Glomerular visceral epithelial cell (primary cell): ENCODE data around the gene BCAP31.
"Not testable (repeated sequence)": the region's sequence is repeated elsewhere in the genome, so short reads cannot be mapped to it uniquely, and the experiment has no call there.

ENCODE experiments used
- DNase-seq: peaks from one replicate; pipeline ENCODE4 v3.0.0-alpha.2; 2016; ENCODE audit errors: extremely low spot score

Gene BCAP31

GRCh38 chrX:153762626-153763173 is 38.5 kb upstream of the BCAP31 start:
- DNase-seq = no peak

GRCh38 chrX:153761863-153762262 is 37.7 kb upstream of the BCAP31 start:
- no peak for DNase-seq

DNA sequence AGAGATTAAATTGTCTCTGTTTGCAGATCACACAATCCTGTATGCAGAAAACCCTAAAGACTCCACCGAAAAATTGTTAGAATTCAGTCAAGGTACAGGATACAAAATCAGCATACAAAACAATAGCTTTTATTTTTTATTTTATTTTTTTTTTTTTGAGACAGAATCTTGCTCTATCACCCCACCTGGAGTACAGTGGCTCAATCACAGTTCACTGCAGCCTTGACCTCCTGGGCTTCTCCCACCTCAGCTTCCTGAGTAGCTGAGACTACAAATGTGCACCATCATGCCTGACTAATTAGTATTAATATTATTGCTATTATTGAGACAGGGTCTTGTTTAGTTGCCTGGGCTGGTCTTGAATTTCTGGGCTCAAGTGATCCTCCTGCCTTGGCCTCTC is 30.9 kb upstream of the BCAP31 start:
- no peak for DNase-seq

GRCh38 chrX:153750127-153750774 is 26.1 kb upstream of the BCAP31 start:
- DNase-seq = no peak

DNA sequence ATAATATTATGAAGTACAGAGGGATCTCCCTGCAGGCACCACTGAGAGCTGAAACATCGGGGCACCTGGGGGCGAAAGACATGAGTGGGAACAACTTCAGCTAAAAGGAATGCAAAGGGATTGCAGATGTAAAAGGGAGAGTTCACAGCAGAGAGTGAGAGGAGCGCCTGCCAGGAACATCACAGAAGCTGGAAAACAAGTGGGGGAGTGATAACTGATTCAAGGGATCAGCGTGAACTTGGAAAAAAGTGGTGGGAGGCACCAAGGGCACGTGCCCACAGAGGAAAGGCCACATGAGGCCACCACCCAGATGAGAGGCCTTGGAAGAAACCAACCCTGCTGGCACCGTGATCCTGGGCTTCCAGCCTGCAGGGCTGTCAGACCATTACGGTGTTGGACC is 24.8 kb upstream of the BCAP31 start:
- not testable (repeated sequence) for DNase-seq

- not testable (repeated sequence) for DNase-seq
These were observed 22.8 kb upstream of the BCAP31 start for GRCh38 chrX:153746991-153747390.

- DNase-seq = no peak
These were observed 22.2 kb upstream of the BCAP31 start for GRCh38 chrX:153746359-153746758.

DNA sequence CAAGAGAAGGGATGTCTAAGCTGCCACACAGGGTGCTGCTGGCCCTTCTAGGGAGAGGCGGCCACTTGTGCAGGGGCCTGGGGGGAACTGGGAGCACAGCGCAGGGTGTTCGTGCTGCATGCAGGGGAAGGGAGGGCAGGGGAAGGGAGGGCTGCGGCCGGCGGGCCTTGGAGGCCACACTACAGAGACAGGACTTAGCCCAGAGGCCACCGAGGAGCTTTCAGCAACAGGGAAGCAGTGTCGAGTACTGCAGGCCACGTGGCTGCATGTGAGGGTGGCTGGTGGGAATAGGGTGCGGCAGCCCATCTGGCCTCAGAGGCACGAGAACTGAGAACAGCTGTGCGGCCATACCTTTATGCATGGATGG is 20.9 kb upstream of the BCAP31 start:
- DNase-seq = not testable (repeated sequence)

- DNase-seq = no peak
These were observed 20.3 kb upstream of the BCAP31 start for GRCh38 chrX:153744210-153745066.

DNA sequence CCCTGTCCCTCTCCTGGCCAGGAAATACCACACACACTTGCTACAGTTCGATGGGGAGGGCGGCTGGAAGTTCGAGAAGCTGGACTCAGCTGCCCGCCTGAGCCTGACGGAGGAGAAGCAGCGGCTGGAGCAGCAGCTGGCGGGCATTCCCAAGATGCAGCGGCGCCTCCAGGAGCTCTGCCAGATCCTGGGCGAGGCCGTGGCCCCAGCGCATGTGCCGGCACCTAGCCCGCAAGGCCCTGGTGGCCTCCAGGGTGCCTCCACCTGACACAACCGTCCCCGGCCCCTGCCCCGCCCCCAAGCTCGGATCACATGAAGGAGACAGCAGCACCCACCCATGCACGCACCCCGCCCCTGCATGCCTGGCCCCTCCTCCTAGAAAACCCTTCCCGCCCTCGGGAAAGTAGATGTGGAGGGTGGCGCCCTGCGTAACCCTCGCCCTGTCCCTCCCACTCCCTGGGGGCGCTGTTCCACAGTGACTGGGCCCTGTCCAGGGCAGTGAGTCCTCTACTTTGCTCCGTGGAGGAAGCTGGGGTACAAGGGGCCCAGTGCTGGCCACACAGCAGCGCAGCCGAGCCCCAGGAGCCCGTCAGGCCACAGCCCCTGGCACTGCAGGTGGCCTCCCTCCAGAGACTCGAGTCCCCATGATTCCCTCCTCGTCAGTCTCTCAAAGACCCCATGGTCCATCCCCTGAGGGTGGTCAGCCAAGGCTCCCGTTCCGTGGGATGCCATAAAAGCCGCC is 19.5 kb upstream of the BCAP31 start:
- not testable (repeated sequence) for DNase-seq

DNA sequence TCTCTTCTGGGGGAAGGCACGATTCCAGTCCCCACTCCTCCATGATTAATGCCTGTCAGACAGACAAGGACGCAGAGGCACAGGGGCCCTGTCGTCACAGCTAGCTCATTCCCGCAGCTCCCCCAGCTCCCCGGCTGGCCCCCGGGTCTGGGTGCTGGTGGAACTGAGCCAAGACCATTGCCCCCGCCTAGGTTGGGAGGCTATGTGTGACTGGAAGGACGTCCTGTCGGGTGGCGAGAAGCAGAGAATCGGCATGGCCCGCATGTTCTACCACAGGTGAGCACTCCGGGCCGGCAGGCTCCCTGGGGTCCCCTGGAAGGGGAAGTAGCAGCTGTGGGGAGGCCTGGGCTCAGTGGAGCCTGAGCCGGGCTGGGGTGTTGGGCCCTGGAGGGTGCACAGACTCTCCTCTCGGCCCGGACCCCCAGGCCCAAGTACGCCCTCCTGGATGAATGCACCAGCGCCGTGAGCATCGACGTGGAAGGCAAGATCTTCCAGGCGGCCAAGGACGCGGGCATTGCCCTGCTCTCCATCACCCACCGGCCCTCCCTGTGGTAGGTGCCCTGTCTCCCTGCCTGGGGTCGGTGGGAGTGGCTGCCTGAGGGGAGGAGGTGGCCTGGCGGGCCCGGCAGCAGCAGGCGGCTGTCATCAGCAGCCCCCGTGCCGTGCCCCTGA is 18.7 kb upstream of the BCAP31 start:
- not testable (repeated sequence) for DNase-seq

DNA sequence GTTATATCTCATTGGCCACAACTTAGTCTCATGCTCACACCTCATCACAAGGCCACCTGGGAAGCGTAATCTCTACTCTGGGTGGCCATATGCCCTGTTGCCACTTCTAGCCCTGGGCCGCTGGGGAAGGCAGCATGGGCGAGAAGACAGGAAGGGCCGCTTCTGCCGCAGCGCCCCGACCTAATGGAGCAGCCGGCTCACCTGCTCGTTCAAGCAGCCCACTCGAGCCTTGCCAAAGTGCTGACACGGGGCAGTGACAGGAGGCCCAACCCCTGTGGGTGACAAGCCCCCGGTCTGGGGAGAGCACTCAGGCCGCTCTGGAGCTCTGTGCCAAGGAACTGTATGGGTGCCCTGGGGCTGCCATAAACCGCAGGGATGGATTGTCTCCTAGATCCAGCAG is 17.9 kb upstream of the BCAP31 start:
- not testable (repeated sequence) for DNase-seq

- no peak for DNase-seq
These were observed 17.3 kb upstream of the BCAP31 start for GRCh38 chrX:153741446-153741845.

DNA sequence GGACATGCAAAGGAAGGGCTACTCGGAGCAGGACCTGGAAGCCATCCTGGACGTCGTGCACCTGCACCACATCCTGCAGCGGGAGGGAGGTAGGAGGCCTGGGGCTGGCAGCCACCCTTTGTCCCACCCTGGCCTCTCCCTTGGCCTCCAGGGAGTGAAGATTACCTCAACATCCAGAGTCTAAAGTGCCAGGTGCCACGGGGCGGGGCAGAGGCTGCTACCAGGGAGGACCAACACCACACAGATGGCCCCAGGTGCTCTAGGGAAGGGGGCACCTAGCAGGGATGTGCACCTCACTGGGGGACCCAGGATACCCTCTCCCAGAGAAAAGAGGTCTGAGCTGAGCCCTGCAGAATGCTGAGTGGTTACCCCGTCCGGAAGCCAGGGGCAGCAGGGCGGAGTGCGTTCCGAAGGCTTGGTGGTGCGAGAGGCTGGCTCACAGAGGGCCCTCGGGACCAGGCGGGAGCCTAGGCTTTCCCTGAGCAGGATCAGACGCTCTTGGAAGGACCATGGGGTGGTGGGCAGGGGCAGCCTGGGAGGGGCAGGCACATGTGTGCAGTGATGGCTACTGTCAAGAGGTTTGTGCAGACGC is 16.5 kb upstream of the BCAP31 start:
- DNase-seq = no peak

DNA sequence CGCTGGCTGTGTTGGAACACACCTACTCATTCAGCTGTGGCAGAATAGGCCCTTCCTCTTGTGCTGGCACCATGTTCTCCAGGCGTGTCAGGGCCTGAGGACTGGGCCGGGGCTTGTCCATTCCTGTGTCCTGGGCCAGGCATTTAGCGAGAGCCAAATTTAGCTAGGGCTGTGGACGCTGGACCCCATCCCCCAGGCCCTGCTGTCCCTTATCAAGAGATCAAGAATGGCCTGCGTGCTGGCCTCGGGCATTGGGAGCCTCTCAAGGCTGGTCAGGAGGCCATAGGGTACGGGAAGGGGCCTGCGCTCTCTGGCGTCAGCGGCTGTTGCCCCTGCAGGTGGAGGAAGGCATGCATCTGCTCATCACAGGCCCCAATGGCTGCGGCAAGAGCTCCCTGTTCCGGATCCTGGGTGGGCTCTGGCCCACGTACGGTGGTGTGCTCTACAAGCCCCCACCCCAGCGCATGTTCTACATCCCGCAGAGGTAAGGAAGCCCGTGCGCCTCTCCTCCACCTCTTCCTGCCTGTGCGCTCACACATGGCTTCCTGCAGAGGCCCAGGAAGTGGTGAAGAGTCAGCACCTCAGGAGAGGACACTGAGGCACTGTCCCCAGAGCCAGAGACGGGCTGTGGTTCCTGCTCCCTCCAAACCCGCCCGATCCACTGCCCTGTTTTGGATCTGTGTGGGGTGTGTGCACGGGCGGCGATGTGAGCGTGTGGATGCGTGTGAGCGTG is 15.7 kb upstream of the BCAP31 start:
- DNase-seq = no peak

DNA sequence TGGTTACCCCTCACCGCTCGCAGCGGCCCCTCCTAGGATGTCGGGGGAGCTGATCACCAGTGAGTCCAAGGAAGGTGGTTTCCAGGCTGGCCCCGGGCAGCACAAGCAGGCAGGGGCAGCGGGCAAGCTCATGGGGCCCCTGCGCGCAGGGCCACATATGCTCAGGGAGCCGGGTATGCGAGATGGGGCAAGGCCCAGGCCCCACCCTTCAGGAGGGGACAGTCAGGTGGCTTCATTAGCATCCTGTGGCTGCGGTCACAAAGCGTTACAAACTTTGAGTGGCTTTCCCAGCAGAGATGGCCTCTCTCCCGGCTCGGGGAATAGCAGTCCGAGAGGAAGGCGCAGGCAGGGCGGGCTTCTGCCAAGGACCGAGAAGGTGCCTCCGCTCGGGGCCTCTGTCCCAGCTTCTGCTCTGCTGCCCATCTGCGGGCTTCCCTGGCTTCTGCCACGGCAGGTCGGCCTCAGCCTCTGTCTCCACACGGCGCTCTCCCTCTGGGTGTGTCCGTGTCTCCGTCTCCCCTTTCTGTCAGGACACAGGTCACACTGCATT is 13.9 kb upstream of the BCAP31 start:
- no peak for DNase-seq

- DNase-seq = no peak
These were observed 12.8 kb upstream of the BCAP31 start for GRCh38 chrX:153736871-153737441.

DNA sequence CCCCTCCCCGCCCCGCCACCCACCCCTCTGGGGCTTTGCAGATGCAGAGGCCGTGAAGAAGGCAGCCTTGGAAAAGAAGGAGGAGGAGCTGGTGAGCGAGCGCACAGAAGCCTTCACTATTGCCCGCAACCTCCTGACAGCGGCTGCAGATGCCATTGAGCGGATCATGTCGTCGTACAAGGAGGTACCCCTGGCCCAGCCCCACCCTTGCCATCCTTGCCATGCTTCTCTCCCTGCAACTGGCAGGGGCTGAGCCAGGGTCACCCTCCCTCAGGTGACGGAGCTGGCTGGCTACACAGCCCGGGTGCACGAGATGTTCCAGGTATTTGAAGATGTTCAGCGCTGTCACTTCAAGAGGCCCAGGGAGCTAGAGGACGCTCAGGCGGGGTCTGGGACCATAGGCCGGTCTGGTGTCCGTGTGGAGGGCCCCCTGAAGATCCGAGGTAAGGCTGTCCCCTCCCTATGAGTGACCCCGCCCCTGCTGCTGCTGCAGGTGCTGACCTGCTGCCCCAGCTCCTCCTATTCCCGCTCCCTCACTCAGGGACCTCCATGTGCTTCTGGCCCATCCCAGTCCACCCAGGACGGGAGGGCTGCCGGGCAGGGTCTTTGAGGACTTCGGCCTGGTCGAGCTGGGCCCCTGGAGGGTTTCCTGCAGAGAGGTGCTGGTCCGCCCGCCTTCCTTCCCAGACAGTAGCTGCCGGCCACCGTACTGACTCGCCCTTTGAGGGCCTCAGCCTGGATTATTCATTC is 12.1 kb upstream of the BCAP31 start:
- no peak for DNase-seq

GRCh38 chrX:153735274-153735673 is 11.1 kb upstream of the BCAP31 start:
- DNase-seq = no peak
